Measurements from ENCODE around the gene TOR3A. TPM values are rescaled to one million over a fixed set of nuclear protein-coding genes. Genes with fewer than 3 reads are reported as not detected.

The TOR3A gene
- total and polyA plus RNA-seq, 2 donors (not counting 3 experiments of a cell fraction or from before 2014, with no cell fraction given): 14.9 to 16.7 TPM

DNA sequence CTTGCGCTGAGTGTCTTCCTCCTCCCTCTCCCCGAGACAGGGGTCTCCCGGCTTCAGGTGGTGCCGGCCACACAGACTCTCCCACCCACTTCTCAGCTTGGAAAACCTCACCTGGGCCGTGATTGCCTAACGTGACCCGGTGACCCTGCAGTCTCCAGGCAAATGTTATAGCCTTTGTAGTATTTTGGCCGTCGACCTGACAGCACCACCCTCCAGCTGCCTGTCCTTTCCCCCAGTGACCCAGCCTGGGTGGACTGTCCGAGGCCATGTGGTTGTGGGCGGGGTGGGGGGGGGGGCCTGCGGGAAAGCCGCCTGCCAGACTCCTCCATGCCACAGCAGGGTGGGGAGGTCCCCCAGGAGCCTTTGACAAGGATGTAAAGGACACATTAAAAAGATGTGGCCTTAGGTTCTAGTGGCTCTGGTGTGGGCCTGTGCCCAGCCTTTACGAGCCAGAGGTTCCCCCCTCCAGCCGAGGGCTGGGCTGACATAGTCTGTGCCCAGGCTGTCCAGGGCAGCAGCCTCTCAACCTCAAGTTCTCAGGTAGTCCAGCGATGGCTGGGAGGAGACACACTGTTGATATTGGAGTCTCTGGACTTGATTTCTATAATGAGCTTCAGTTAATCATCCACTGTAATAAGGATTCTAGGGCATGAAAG is 8.1 kb downstream of the TOR3A start:
- Histone ChIP-seq H3K27ac (ENCODE audit: insufficient read depth, low read depth, low read length) (no peak overlapping the region), H3K9me3 (replicated peaks; ENCODE audit: control insufficient read depth, insufficient read depth, low read length) (no peaks in the 10 kb centered on the region), H3K9ac (replicated peaks; ENCODE audit: extremely low read depth, insufficient read depth, low read length) (no peak overlapping the region), H3K36me3 (ENCODE audit: control insufficient read depth in 2 of 2, extremely low read depth in 1 of 2, insufficient read depth in 2 of 2, low read length in 2 of 2) (peaks cover 31 to 37% of the 10 kb centered on the region in 2 experiments), H2AFZ (ENCODE audit: low read depth, low read length) (no peak overlapping the region), H3K4me3 (replicated peaks in 1 of 3; ENCODE audit: insufficient read depth in 1 of 3, low read depth in 1 of 3, low read length in 3 of 3) (no peak overlapping the region), H3K4me1 (ENCODE audit: control insufficient read depth, extremely low read depth, insufficient read depth, low read length) (peaks cover 6% of the 10 kb centered on the region), H4K20me1 (replicated peaks; ENCODE audit: control insufficient read depth, extremely low read depth, insufficient read depth, low read length) (no peaks in the 10 kb centered on the region), H3K27me3 (ENCODE audit: control insufficient read depth in 2 of 2, insufficient read depth in 2 of 2, low read length in 2 of 2) (no peaks in the 10 kb centered on the region), H3K9me1 (replicated peaks; ENCODE audit: control insufficient read depth, extremely low read depth, insufficient read depth, low read length) (no peaks in the 10 kb centered on the region), H3K79me2 (ENCODE audit: control insufficient read depth, insufficient read depth, low read length) (no peaks in the 10 kb centered on the region), H3K4me2 (ENCODE audit: insufficient read depth, low read length) (no peak overlapping the region)
- TF ChIP-seq EZH2 (IDR thresholded peaks at IDR 0.05; ENCODE audit: borderline replicate concordance, low read depth, low read length, severe bottlenecking): no peak
- no peak for TF ChIP-seq POLR2A (IDR thresholded peaks at IDR 0.05; ENCODE audit: low read depth, low read length)
- TF ChIP-seq GATA2 (IDR thresholded peaks at IDR 0.05; ENCODE audit: insufficient read depth, insufficient read length, low read depth, low read length): no peak
- TF ChIP-seq MYC (IDR thresholded peaks at IDR 0.05; ENCODE audit: low read depth, low read length): no peak
- no peak for TF ChIP-seq JUN (IDR thresholded peaks at IDR 0.05; ENCODE audit: borderline replicate concordance, insufficient read depth, insufficient read length, low read depth)
- TF ChIP-seq POLR2AphosphoS5 (IDR thresholded peaks at IDR 0.05; ENCODE audit: insufficient read depth, low read depth, low read length): no peak
- TF ChIP-seq, protein P1, sequence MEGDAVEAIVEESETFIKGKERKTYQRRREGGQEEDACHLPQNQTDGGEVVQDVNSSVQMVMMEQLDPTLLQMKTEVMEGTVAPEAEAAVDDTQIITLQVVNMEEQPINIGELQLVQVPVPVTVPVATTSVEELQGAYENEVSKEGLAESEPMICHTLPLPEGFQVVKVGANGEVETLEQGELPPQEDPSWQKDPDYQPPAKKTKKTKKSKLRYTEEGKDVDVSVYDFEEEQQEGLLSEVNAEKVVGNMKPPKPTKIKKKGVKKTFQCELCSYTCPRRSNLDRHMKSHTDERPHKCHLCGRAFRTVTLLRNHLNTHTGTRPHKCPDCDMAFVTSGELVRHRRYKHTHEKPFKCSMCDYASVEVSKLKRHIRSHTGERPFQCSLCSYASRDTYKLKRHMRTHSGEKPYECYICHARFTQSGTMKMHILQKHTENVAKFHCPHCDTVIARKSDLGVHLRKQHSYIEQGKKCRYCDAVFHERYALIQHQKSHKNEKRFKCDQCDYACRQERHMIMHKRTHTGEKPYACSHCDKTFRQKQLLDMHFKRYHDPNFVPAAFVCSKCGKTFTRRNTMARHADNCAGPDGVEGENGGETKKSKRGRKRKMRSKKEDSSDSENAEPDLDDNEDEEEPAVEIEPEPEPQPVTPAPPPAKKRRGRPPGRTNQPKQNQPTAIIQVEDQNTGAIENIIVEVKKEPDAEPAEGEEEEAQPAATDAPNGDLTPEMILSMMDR (IDR thresholded peaks at IDR 0.05; ENCODE audit: extremely low read depth in 1 of 2, insufficient read depth in 1 of 2, low read depth in 1 of 2, low read length in 2 of 2): no peak
- TF ChIP-seq, protein P2, sequence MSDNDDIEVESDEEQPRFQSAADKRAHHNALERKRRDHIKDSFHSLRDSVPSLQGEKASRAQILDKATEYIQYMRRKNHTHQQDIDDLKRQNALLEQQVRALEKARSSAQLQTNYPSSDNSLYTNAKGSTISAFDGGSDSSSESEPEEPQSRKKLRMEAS (IDR thresholded peaks at IDR 0.05; ENCODE audit: insufficient read depth, insufficient read length): no peak
- dilution Hi-C loops (cut with MboI; ENCODE audit: extremely low pct_ligation_motif_present, low sequenced_read_pairs): no loop called here
- no peak for FAIRE-seq
- intact Hi-C loops (cut with micrococcal nuclease): no loop called here
- DNase-seq (ENCODE audit: low read depth, low spot score): no peak
- no TSS peak for BruUV-seq (replicated peaks)
- POLR2A ChIA-PET: no interaction called here
- CTCF ChIA-PET: interaction anchor here (0.8 kb wide), 1 partner anchor 11 kb away, joined by 4 read pairs; no protein-coding TSS in a partner anchor
